Brain microvascular endothelial cell (primary cell): ENCODE measurements around the gene PIGO.

Experiments used
- DNase-seq: peaks from one replicate; pipeline ENCODE4 v3.0.0-alpha.2; 2020
- H3K27ac ChIP-seq: fragments of 250-450 bp; sonication (Bioruptor Pico); 2 replicates; pipeline ENCODE4 v1.5.1; 2020; ENCODE audit warnings: mild to moderate bottlenecking, moderate library complexity
- H3K27me3 ChIP-seq: fragments of 250-450 bp; sonication (Bioruptor Pico); replicated peaks from 2 replicates; pipeline ENCODE4 v1.5.1; 2020; ENCODE audit warnings: mild to moderate bottlenecking
- H3K36me3 ChIP-seq: fragments of 250-450 bp; sonication (Bioruptor Pico); replicated peaks from 2 replicates; pipeline ENCODE4 v1.5.1; 2020; ENCODE audit warnings: mild to moderate bottlenecking
- H3K4me3 ChIP-seq: 2 replicates; pipeline ENCODE4 v1.5.1; 2011; ENCODE audit warnings: low read depth, mild to moderate bottlenecking, control low read depth, low read length, moderate library complexity
- in situ Hi-C: cut with HindIII; loops from 2 replicates; pipeline ENCODE4 v1.10.0; 2017; ENCODE audit warnings: low sequenced_read_pairs, low pct_ligation_motif_present
- TF ChIP-seq, protein P1 (sequence below): IDR thresholded peaks from 2 replicates; pipeline ENCODE4 v1.5.1; 2011; ENCODE audit warnings: low read depth, mild to moderate bottlenecking, moderate library complexity, low read length, control low read depth, inconsistent platforms; ENCODE audit errors: missing control alignments

PIGO gene

DNA sequence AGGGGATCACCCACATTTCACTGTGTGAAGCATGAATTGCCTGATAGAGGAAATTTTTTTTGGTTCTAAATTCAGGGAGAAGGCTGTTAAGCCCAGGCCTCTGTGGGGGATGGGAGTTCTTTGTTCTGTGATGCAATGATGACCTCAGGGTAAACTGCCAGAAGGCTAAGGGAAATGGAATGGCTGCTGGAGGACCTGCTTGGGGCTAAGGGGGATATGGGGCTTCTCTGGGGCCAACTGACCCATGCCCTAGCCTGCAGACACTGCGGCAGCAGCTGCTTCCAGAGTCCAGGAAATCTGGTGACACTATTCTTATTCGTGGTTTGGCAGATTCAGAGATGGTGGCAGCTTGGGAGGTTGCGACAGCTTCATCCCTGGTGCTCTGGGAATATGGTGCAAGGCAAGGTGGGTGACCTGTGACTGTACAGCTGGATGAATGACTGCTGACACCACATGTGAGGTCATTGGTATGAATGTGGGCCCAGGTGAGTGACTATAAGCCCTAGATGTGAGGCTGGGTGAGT lies 54.2 kb downstream of the PIGO start:
- H3K4me3 ChIP-seq, result no peak overlapping the region
- peaks cover 4% of the 10 kb centered on the region for H3K36me3 ChIP-seq
- in situ Hi-C loops, result no loop called here
- H3K27ac ChIP-seq, result no peak overlapping the region
- DNase-seq, result no peak
- TF ChIP-seq, protein P1, sequence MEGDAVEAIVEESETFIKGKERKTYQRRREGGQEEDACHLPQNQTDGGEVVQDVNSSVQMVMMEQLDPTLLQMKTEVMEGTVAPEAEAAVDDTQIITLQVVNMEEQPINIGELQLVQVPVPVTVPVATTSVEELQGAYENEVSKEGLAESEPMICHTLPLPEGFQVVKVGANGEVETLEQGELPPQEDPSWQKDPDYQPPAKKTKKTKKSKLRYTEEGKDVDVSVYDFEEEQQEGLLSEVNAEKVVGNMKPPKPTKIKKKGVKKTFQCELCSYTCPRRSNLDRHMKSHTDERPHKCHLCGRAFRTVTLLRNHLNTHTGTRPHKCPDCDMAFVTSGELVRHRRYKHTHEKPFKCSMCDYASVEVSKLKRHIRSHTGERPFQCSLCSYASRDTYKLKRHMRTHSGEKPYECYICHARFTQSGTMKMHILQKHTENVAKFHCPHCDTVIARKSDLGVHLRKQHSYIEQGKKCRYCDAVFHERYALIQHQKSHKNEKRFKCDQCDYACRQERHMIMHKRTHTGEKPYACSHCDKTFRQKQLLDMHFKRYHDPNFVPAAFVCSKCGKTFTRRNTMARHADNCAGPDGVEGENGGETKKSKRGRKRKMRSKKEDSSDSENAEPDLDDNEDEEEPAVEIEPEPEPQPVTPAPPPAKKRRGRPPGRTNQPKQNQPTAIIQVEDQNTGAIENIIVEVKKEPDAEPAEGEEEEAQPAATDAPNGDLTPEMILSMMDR, result no peak
- H3K27me3 ChIP-seq, result no peaks in the 10 kb centered on the region
